Right cardiac atrium (tissue), 5 donors: ENCODE results near the gene RAD9A. TPM values are rescaled to one million over a fixed set of nuclear protein-coding genes. Genes with fewer than 3 reads are reported as not detected.

Experiments
- ATAC-seq, 2 donors: fragments of 200-7000 bp; cut with Tn5 transposase; one replicate each; pipeline versions ENCODE4 v1.8.0 to v1.9.1; 2020; ENCODE audit warnings: moderate library complexity in 2 of 2, mild to moderate bottlenecking in 1 of 2
- DNase-seq, 3 donors: peaks; one replicate each; pipeline ENCODE4 v3.0.0-alpha.2; 2020
- H3K27ac ChIP-seq: one replicate; pipeline ENCODE4 v1.5.1; 2013; ENCODE audit warnings: mild to moderate bottlenecking, low read length, control low read depth, moderate library complexity
- H3K27me3 ChIP-seq: one replicate; pipeline ENCODE4 v1.6.1; 2013; ENCODE audit not compliant: control insufficient read depth, insufficient read depth
- H3K4me1 ChIP-seq: one replicate; pipeline ENCODE4 v1.6.1; 2013; ENCODE audit warnings: low read length; ENCODE audit not compliant: control insufficient read depth, insufficient read depth
- H3K4me3 ChIP-seq: one replicate; pipeline ENCODE4 v1.5.1; 2013; ENCODE audit warnings: low read length, control low read depth
- H3K9me3 ChIP-seq: one replicate; pipeline ENCODE4 v1.6.1; 2013; ENCODE audit warnings: low read length; ENCODE audit not compliant: control insufficient read depth
- WGBS: extraction: QIAGEN DNeasy Blood & Tissue Kit; methylation state at CpG from one replicate; pipeline ENCODE4 v1.1.7; 2013; 5-methylcytosine and 5-hydroxymethylcytosine counted together
- intact Hi-C, 4 donors: fragments of 100-400 bp; cut with DNase I; formaldehyde crosslinking; loops; one replicate each; pipeline versions ENCODE4 v1.11.0 to v1.14.0; 2022 to 2023
- polyA plus RNA-seq: library from polyadenylated mRNA; stranded (reverse); fragments of 200-250 nt; gene quantifications from one replicate; pipeline ENCODE4 v1.2.3, GENCODE V29; 2013
- total RNA-seq, 4 donors: library from RNA; stranded (reverse); fragmentation: NEBNext Ultra II Directional; extraction: Animal tissue kit (Norgen Biotek cat#: 25700); gene quantifications; one replicate each; pipeline ENCODE4 v1.2.1, GENCODE V29; 2021
- donor health status: healthy with polysubstance abuse.
- donor health status: DM: no; HTN: yes; CAD: no.
- donor health status: DM: no; HTN: no; CAD: no.
- donor health status: DM: no; HTN: yes; CAD: no; lungs with severe emphysema.
- donor health status: DM: yes; HTN: yes; CAD: no.

RAD9A gene
- total and polyA plus RNA-seq, 5 donors: 7.3 to 11.7 (median 9.1) TPM

DNA sequence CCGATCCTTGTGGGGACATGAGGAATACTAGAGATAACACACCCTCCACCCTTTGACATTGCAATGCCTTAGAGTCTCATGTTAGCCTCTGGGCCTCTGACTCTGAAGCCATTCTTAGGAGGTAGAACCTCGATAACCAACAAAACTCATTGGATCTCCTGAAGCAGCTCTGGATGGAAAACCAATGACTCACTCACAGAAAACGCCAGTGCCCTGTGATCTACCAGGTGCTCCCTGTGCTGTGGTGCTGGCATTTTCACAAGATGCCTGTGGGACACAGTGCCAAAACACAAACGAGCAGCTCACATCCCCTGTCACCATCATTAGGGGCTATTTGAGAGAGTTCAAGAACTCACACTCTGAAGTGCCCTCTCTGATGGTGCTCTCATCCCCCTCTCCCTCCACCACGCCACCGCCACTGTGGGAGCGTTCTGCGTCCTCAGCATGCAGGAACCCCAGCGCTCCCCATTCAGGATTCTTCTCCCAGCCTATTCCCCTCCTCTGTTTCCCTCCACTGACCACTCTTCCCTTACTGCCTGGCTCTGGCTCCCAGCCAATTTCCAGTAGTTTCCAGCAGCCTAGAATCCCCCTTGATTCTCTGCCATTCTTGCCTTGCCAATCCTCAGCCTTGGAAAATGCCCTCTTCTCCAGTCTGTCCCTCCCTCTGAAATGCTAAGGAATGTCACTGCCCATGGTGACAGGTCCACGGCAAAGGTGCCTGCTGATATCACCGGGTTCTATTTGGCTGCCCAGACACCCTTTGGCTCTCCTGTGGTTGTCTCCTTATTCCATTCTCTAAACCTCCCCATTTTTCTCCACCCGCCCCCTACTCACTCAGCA lies 33.7 kb upstream of the RAD9A start:
- H3K4me3 ChIP-seq: no peak overlapping the region
- intact Hi-C loops: no loop called here
- DNase-seq (peak in 1 of 3 donors; percentile 38), ATAC-seq (no peak)
- H3K27me3 ChIP-seq: no peaks in the 10 kb centered on the region
- H3K9me3 ChIP-seq: no peaks in the 10 kb centered on the region
- WGBS: 78% methylated on average over 12 of the region's 12 CpGs
- H3K27ac ChIP-seq: no peak overlapping the region
- peaks cover 20% of the 10 kb centered on the region for H3K4me1 ChIP-seq

DNA sequence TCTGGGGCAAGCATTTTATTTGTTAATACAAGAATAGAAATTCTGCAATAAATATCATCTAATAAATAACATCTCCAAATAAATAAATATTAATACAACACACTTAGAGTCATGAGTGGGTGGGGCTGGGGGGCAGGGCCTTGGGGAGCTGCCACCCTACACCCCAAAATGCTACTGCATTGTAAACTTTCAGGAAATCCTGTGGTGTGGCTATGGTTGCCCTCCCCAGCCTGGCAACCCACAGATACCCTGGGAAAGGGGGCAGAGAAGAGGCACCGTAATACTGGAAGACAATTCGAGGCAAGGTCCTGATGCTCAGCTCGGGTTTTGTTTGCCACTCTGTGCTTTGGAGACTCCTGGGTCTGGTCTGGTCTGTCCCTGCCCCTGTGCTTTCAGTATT lies 27.6 kb upstream of the RAD9A start:
- 87% methylated on average over 3 of the region's 3 CpGs for WGBS
- no peaks in the 10 kb centered on the region for H3K9me3 ChIP-seq
- H3K4me3 ChIP-seq: no peak overlapping the region
- no peak overlapping the region for H3K27ac ChIP-seq
- intact Hi-C loops: no loop called here
- peak in 1 of 3 donors; percentile 17 for DNase-seq
- no peak for ATAC-seq
- no peaks in the 10 kb centered on the region for H3K27me3 ChIP-seq
- peaks cover 18% of the 10 kb centered on the region for H3K4me1 ChIP-seq

DNA sequence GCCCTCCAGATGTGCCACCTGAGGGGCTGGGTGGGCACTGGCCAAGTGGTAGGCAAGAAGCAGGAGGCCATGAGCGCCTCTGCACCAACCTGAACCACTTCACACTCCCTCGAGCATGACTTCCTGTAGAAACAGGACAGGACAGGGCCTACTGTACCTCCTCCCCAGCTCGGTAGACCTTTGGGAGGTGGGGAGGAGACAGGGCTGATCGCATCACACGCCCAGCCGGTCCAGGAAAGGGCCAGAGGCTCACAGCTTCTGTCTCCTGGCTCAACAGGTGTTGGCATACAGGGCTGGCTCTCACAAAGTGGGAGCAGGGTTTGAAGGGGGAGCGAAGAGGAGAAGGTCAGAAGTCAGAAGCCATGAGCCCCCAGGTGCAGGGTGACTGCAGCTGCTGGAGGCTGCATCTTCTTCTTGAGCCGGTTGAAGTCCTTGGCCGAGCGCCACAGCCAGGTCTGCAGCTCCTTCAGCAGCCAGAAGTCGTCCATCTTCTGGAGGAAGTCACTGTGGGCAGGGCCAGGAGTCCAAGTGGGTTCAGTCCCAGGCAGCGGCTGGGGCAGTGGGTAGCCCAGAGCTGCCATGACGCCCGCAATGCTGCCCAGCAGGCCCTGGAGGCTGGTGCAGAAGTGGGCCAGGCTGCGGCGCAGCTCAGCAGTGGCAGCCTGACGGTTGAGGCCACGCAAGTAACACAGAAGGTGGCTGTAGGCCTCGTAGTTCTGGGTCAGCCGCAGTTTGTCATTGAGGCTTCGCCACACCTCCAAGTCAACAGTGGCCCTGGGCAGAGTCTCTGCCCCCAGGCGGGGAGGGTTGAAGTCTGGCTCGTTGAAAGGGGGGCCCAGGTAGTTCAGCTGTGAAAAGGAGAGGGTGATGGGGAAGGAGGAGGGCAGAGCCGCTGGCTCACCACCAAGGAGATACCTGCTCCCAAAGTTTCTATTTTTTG lies 26.7 kb upstream of the RAD9A start:
- 85% methylated on average over 24 of the region's 24 CpGs for WGBS

DNA sequence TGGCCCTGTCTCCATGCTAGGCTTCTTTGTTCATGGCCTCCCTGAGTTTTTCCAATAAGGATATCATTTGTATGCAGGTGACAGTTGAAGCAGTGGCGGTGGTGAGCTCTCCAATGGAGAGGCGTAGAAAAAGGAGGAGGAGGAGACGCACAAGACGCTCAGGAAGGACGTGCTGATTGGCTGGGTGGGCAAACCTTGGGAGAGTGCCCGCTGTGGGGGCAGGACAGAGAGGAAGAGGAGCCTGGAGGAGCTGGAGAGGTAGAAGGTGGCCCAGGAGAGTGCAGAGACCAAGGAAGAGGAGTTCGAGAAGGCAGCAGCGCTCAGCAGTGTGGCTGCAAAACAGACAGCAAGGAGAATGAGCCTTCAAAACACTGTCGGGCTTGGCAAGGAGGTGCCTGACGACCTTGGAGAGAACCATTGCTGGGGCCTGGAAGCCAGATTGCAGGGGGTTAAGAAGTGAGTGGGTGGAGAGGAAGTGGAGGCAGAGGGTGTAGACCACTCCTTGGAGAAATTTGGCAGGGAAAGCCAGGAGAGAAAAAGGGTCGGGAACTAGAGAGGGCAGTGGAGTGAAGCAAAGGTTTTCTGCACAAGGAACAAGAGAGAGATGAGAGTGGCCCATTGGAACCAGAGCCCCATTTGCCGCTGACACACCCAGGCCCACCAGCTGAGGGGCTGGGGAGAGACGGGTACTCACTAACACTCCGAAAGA lies 25.9 kb upstream of the RAD9A start:
- Histone ChIP-seq H3K27me3 (no peaks in the 10 kb centered on the region), H3K4me3 (no peak overlapping the region), H3K9me3 (no peaks in the 10 kb centered on the region), H3K27ac (peak overlapping the region; percentile 62), H3K4me1 (peaks cover 18% of the 10 kb centered on the region)
- peak in 1 of 3 donors; percentile 66 for DNase-seq
- peak in 1 of 2 donors; percentile 9 for ATAC-seq
- intact Hi-C loops: no loop called here
- WGBS: 42% methylated on average over 14 of the region's 14 CpGs

More for the DNA sequence above, 26.7 kb upstream of the RAD9A start:
- DNase-seq (peak in 1 of 3 donors; percentile 28), ATAC-seq (no peak)
- Histone ChIP-seq H3K27me3 (no peaks in the 10 kb centered on the region), H3K27ac (no peak overlapping the region), H3K4me3 (no peak overlapping the region), H3K4me1 (peaks cover 18% of the 10 kb centered on the region), H3K9me3 (no peaks in the 10 kb centered on the region)
- intact Hi-C loops: no loop called here

GRCh38 chr11:67366546-67366945 lies 25.2 kb upstream of the RAD9A start:
- Histone ChIP-seq H3K27ac (peak overlapping the region; percentile 62), H3K4me3 (no peak overlapping the region), H3K27me3 (no peaks in the 10 kb centered on the region), H3K9me3 (no peaks in the 10 kb centered on the region), H3K4me1 (peaks cover 21% of the 10 kb centered on the region)
- WGBS: 14% methylated on average over 8 of the region's 8 CpGs
- peak; percentile 53 for ATAC-seq
- peak in 2 of 3 donors; percentile 76 to 78 for DNase-seq
- intact Hi-C loops: no loop called here

DNA sequence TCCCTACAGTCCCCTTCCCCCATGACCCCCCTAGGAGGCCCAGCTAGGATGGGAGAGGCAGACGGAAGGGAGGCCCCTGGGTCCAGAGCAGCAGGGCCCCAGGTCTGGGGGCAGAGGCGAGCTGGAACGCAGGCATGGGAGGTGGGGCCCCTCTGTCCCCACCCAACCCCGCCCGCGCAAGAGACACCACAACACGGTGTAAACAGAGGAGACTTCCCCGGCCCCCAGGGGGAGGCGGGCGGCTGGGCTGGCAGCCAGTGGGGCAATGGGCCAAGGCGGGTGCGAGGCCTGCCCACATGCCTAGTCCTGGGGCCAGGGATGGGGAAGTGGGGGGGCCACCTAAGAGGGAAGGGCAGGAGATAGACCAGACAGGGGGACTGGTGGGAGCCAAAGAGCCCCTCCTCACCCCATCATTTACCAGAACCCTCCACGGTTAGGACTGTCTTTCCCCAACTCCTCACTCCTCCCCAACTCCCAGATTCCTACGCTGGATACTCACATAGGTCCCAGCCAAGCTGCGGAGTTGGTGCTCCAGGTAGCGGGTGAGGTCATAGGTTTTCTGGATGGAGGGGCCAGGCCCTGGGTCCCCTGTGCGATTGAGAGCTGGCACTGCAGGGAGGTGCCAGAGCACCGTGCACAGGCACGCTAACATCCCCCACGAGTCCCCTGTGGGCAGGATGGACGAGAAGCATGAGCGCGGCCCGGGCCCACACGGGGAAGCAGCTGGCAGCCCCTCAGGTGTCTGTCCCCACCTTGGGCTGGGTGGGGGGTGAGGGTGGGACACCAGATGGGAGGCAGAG lies 24.6 kb upstream of the RAD9A start:
- H3K4me1 ChIP-seq: peaks cover 27% of the 10 kb centered on the region
- ATAC-seq: peak; percentile 55 to 63

GRCh38 chr11:67367761-67368227 lies 24.0 kb upstream of the RAD9A start:
- Histone ChIP-seq H3K27ac (peak overlapping the region; percentile 24), H3K4me3 (no peak overlapping the region), H3K27me3 (no peaks in the 10 kb centered on the region), H3K9me3 (no peaks in the 10 kb centered on the region), H3K4me1 (peaks cover 27% of the 10 kb centered on the region)
- 40% methylated on average over 7 of the region's 7 CpGs for WGBS
- DNase-seq (peak in 1 of 3 donors; percentile 56), ATAC-seq (peak in 1 of 2 donors; percentile 7)
- intact Hi-C loops: no loop called here

More for the DNA sequence above, 24.6 kb upstream of the RAD9A start:
- H3K9me3 ChIP-seq: no peaks in the 10 kb centered on the region
- H3K4me3 ChIP-seq: no peak overlapping the region
- 31% methylated on average over 25 of the region's 25 CpGs for WGBS
- H3K27me3 ChIP-seq: no peaks in the 10 kb centered on the region
- DNase-seq: peak; percentile 59 to 89 (median 81)
- H3K27ac ChIP-seq: peak overlapping the region; percentile 62
- intact Hi-C loops: no loop called here

GRCh38 chr11:67368621-67369020 lies 23.2 kb upstream of the RAD9A start:
- WGBS: 84% methylated on average over 3 of the region's 3 CpGs
- DNase-seq: no peak
- Histone ChIP-seq H3K27me3 (no peaks in the 10 kb centered on the region), H3K9me3 (no peaks in the 10 kb centered on the region), H3K4me3 (no peak overlapping the region), H3K4me1 (peaks cover 27% of the 10 kb centered on the region), H3K27ac (no peak overlapping the region)
- intact Hi-C loops: no loop called here
- no peak for ATAC-seq

- no peaks in the 10 kb centered on the region for H3K9me3 ChIP-seq
- DNase-seq (no peak), ATAC-seq (no peak)
- 84% methylated on average over 8 of the region's 8 CpGs for WGBS
- no peaks in the 10 kb centered on the region for H3K27me3 ChIP-seq
- no peak overlapping the region for H3K4me3 ChIP-seq
- H3K4me1 ChIP-seq: peaks cover 27% of the 10 kb centered on the region
- no peak overlapping the region for H3K27ac ChIP-seq
- intact Hi-C loops: no loop called here
Measured at GRCh38 chr11:67369275-67369674, 22.5 kb upstream of the RAD9A start.

DNA sequence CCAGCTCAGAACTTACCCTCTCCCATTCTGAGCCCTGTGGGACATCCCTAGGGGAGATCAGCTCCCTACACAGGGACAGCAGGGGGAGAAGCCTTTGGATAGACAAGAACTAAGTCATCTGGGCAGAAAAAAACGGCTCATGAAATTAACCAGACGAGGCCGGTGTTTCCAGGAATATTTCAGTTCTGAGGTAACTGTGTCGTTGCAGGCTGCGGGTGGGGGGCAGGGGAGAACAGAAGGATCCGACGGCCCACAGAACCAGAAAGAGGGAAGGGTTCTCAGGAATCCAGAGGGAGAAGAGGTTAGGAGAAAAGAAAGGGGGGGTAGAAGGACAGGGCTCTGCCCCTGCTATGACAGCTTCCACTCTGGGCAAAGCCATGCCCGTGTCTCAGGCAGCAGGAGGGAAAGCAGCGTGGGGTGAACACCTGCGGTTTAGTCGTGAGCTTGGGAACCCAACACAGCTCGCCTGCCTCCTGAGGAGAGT lies 21.9 kb upstream of the RAD9A start:
- Histone ChIP-seq H3K27me3 (no peaks in the 10 kb centered on the region), H3K27ac (no peak overlapping the region), H3K9me3 (no peaks in the 10 kb centered on the region), H3K4me1 (peaks cover 27% of the 10 kb centered on the region), H3K4me3 (no peak overlapping the region)
- 49% methylated on average over 12 of the region's 12 CpGs for WGBS
- intact Hi-C loops: no loop called here
- ATAC-seq (no peak), DNase-seq (no peak)
